Effector memory CD8-positive, alpha-beta T cell (primary cell): Measurements from ENCODE around the gene PPP2R2B.

Source experiments
- ATAC-seq: fragments of 150-1000 bp; cut with Tn5 transposase; replicated peaks from 2 replicates; pipeline ENCODE4 v1.10.0; 2021; ENCODE audit warnings: mild to moderate bottlenecking, moderate library complexity
- DNase-seq, 3 experiments: peaks; one replicate each; pipeline ENCODE4 v3.0.0; 2021
- H3K27ac Mint-ChIP-seq, 2 donors: one replicate each; pipeline ENCODE4 v1.8.0; 2022; ENCODE audit warnings: mild to moderate bottlenecking in 2 of 2, mixed read lengths in 2 of 2, moderate library complexity in 2 of 2
- H3K27me3 Mint-ChIP-seq, 2 donors: one replicate each; pipeline ENCODE4 v1.8.0; 2022; ENCODE audit warnings: mixed read lengths in 2 of 2
- H3K36me3 Mint-ChIP-seq: one replicate; pipeline ENCODE4 v1.8.0; 2022; ENCODE audit warnings: mild to moderate bottlenecking, moderate library complexity, mixed read lengths; ENCODE audit not compliant: insufficient read depth
- H3K4me1 Mint-ChIP-seq, 2 donors: one replicate each; pipeline ENCODE4 v1.8.0; 2022; ENCODE audit warnings: low read depth in 2 of 2, mixed read lengths in 2 of 2
- H3K4me3 Mint-ChIP-seq, 2 donors: one replicate each; pipeline ENCODE4 v1.8.0; 2022; ENCODE audit warnings: mild to moderate bottlenecking in 2 of 2, mixed read lengths in 2 of 2, moderate library complexity in 2 of 2
- H3K9me3 Mint-ChIP-seq, 2 donors: one replicate each; pipeline ENCODE4 v1.8.0; 2022; ENCODE audit warnings: mixed read lengths in 2 of 2

PPP2R2B gene

GRCh38 chr5:146832985-146833732, 45.4 kb downstream of the PPP2R2B start:
- Mint-ChIP-seq H3K9me3 (no peaks in the 10 kb centered on the region), H3K27me3 (no peaks in the 10 kb centered on the region), H3K4me1 (peaks cover 10 to 13% of the 10 kb centered on the region in 2 donors), H3K4me3 (no peak overlapping the region), H3K36me3 (peaks cover 3% of the 10 kb centered on the region), H3K27ac (peak overlapping the region in 1 of 2 donors; percentile 70)
- DNase-seq = no peak
- ATAC-seq = no peak

DNA sequence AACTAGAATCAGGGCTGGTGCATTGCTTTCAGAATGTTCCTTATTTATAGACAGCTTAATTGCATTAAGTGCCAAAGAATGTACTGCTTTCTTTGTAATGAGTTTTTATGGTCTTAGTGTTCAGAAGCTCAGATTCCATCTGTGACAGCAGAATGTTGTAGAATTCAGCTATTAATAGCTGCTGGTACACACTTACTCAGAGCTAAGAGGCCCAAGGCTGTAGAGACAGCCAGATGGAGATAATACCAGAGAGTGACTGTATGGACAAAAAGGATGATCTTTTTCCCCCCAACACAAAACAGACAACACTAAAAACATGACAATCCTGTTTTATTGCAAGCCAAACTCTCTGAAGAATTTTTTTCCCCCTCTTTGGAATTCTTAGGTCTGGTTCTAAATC, 50.2 kb downstream of the PPP2R2B start:
- ATAC-seq = no peak
- peaks cover 2 to 9% of the 10 kb centered on the region in 2 donors for H3K4me1 Mint-ChIP-seq

DNA sequence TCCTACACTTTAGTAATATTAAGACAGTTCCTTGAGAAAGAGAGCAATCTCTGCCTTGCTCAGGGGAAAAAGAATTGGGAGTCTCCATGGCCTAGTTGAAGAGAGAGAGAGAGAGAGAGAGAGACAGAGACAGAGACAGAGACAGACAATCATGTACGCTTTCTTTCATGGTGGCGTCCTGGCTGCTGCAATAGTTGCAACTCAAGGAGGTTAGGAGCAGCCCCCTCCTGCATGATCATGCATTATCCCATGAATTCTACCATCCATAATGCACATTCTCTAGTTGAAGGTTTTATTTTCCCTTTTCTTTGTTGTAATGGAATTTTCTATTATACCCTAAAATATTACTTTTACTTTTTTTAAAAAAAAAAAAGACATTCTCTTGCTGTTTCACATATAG, 50.7 kb downstream of the PPP2R2B start:
- Mint-ChIP-seq H3K4me3 (no peak overlapping the region), H3K36me3 (peaks cover 7% of the 10 kb centered on the region), H3K4me1 (peaks cover 2 to 6% of the 10 kb centered on the region in 2 donors), H3K27ac (no peak overlapping the region), H3K9me3 (no peaks in the 10 kb centered on the region), H3K27me3 (no peaks in the 10 kb centered on the region)
- DNase-seq (no peak), ATAC-seq (no peak)

More for the DNA sequence above, 50.2 kb downstream of the PPP2R2B start:
- Mint-ChIP-seq H3K27ac (no peak overlapping the region), H3K9me3 (no peaks in the 10 kb centered on the region), H3K4me3 (no peak overlapping the region), H3K27me3 (no peaks in the 10 kb centered on the region), H3K36me3 (peaks cover 3% of the 10 kb centered on the region)
- DNase-seq = no peak

DNA sequence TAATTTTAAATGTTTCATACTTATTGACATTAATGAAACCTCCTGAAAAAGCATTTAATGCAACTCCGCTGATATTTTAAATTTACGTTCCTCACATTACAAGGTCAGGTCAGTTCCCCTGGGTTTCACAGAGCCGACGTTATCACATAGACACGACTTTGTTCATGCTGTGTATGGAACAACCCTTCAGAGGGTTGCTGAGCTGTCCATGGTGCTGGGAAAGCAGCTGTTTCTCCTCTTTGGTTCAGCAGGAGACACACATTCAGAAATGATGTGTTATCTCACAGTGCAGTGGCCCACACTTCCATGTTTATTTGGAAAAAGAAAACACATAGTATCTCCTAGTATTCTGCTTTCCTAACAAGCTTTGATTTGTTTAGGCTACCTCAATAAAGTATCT, 53.5 kb downstream of the PPP2R2B start:
- peaks cover 4% of the 10 kb centered on the region for H3K36me3 Mint-ChIP-seq
- DNase-seq (peak in 1 of 3 experiments; percentile 4), ATAC-seq (no peak)
- no peaks in the 10 kb centered on the region for H3K27me3 Mint-ChIP-seq
- peaks cover 2 to 12% of the 10 kb centered on the region in 2 donors for H3K4me1 Mint-ChIP-seq
- no peaks in the 10 kb centered on the region for H3K9me3 Mint-ChIP-seq
- no peak overlapping the region for H3K27ac Mint-ChIP-seq
- H3K4me3 Mint-ChIP-seq = no peak overlapping the region

GRCh38 chr5:146821732-146822131, 56.8 kb downstream of the PPP2R2B start:
- Mint-ChIP-seq H3K9me3 (no peaks in the 10 kb centered on the region), H3K27me3 (no peaks in the 10 kb centered on the region), H3K36me3 (peaks cover 8% of the 10 kb centered on the region), H3K4me3 (no peak overlapping the region), H3K27ac (no peak overlapping the region), H3K4me1 (peaks cover 5 to 17% of the 10 kb centered on the region in 2 donors)
- ATAC-seq (no peak), DNase-seq (no peak)

DNA sequence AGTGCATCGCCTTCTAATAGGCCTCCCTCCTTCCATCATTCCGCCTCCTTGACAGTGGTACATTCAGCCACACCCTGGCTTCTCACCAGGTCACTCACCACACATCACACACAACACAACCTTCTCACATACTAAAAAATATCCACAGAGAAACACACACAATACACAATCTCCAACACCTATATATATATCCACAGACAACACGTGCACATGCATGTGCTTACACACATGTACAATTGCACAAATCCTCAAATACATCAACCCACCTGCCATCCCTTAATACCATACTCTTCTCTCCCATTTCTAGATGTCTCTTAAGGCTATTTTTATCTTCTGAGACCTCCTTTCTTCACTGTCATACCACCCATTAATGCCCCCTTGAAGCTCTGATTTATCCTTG, 57.6 kb downstream of the PPP2R2B start:
- Mint-ChIP-seq H3K27me3 (no peaks in the 10 kb centered on the region), H3K4me1 (peaks cover 7 to 21% of the 10 kb centered on the region in 2 donors), H3K4me3 (no peak overlapping the region), H3K9me3 (no peaks in the 10 kb centered on the region), H3K36me3 (peaks cover 8% of the 10 kb centered on the region), H3K27ac (no peak overlapping the region)
- no peak for DNase-seq
- ATAC-seq = no peak

DNA sequence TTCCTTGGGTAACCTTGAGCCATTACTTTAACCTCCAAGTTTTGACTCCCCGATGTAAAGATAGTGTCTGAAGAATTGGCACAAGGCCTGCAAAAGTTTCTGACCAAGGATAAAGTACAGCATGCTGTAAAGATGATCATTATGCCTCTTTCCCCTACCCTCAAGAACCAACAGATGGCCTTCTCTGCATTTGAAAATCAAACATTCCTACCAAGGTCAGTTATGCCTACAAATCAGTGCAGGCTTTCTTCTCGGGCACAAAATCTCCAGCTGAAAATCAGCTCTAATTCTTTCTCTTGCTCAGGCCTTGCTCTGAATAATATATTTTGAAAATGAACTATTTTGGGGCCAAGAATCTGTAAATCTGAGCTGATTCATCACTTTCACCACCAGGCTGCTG, 59.7 kb downstream of the PPP2R2B start:
- Mint-ChIP-seq H3K9me3 (no peaks in the 10 kb centered on the region), H3K4me3 (no peak overlapping the region), H3K27ac (no peak overlapping the region), H3K36me3 (peaks cover 8% of the 10 kb centered on the region), H3K27me3 (no peaks in the 10 kb centered on the region), H3K4me1 (peaks cover 23 to 40% of the 10 kb centered on the region in 2 donors)
- ATAC-seq (no peak), DNase-seq (no peak)

GRCh38 chr5:146817973-146818372, 60.6 kb downstream of the PPP2R2B start:
- H3K9me3 Mint-ChIP-seq = no peaks in the 10 kb centered on the region
- H3K27ac Mint-ChIP-seq = peak overlapping the region in 1 of 2 donors; percentile 42
- H3K4me1 Mint-ChIP-seq = peaks cover 27 to 46% of the 10 kb centered on the region in 2 donors
- no peak for DNase-seq
- ATAC-seq = no peak
- no peak overlapping the region for H3K4me3 Mint-ChIP-seq
- H3K36me3 Mint-ChIP-seq = peaks cover 5% of the 10 kb centered on the region
- no peaks in the 10 kb centered on the region for H3K27me3 Mint-ChIP-seq

- H3K27me3 Mint-ChIP-seq = no peaks in the 10 kb centered on the region
- no peak overlapping the region for H3K27ac Mint-ChIP-seq
- H3K4me3 Mint-ChIP-seq = no peak overlapping the region
- ATAC-seq = no peak
- H3K36me3 Mint-ChIP-seq = peaks cover 4% of the 10 kb centered on the region
- DNase-seq = no peak
- H3K9me3 Mint-ChIP-seq = no peaks in the 10 kb centered on the region
- peaks cover 27 to 43% of the 10 kb centered on the region in 2 donors for H3K4me1 Mint-ChIP-seq
These were observed 61.7 kb downstream of the PPP2R2B start for GRCh38 chr5:146816775-146817387.

DNA sequence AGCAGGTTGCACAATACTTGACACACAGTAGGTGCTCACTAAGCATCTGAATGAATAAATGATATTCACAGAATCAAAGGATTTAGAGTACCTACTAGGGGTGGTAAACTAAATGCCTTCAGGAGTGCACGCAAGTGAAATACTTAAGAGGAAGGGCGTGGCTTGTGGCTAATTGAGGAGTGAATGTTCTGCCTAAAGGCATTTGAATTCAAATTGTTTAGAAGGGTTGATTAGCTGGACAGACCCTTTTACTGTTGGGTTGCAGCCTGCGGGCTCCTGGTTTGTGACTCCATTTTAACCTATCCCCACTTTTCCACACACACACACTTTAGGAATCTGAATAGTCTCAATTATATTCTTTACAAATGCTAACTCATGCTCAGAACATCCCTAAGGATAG, 63.1 kb downstream of the PPP2R2B start:
- H3K9me3 Mint-ChIP-seq = no peaks in the 10 kb centered on the region
- DNase-seq (no peak), ATAC-seq (peak; percentile 22)
- peak overlapping the region; percentile 14 to 49 for H3K4me3 Mint-ChIP-seq
- H3K27me3 Mint-ChIP-seq = no peaks in the 10 kb centered on the region
- H3K27ac Mint-ChIP-seq = peak overlapping the region in 1 of 2 donors; percentile 81
- peaks cover 27 to 49% of the 10 kb centered on the region in 2 donors for H3K4me1 Mint-ChIP-seq
- peaks cover 9% of the 10 kb centered on the region for H3K36me3 Mint-ChIP-seq

DNA sequence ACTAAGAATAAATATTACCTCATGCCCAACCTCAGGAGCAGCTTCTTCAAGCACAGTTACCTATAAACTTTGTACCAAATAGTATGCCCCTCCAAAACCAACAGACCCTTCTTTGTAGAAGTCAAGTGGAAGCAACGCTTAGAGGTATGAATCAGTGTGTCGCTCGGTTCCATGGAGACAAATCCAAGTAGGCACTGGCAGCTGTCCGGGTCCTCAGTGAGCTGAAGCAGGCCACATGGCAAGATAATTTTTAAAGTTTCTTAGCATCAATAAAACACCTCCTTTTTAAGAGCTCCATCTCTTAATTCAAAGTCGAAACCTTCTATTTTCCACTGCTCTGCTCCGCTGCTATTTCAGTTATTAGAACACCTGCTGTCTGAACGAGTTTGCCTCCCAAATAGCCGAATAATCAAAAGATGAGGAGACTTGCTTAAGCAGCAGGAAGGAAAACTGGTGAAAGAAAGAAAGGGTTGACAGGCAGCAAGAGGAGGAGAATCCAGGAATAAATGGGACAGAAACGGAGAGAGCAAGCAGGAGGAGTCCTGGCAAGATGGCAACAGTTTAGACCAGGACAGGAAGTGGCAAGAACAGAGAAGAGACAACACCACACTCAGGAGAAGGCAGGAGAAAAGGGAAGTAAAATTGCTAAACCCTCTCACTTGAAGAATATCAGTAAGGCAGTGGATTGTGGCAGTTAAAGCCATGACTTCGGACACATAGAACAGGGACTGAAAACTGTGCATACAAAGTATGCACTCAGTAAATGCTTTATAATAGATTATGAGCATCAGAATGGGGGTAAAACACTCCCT, 65.0 kb downstream of the PPP2R2B start:
- ATAC-seq = no peak
- DNase-seq = no peak
- Mint-ChIP-seq H3K27ac (peak overlapping the region; percentile 2 to 5), H3K4me3 (peak overlapping the region; percentile 17 to 18), H3K4me1 (peaks cover 31 to 55% of the 10 kb centered on the region in 2 donors), H3K36me3 (peaks cover 9% of the 10 kb centered on the region), H3K27me3 (no peaks in the 10 kb centered on the region), H3K9me3 (no peaks in the 10 kb centered on the region)

DNA sequence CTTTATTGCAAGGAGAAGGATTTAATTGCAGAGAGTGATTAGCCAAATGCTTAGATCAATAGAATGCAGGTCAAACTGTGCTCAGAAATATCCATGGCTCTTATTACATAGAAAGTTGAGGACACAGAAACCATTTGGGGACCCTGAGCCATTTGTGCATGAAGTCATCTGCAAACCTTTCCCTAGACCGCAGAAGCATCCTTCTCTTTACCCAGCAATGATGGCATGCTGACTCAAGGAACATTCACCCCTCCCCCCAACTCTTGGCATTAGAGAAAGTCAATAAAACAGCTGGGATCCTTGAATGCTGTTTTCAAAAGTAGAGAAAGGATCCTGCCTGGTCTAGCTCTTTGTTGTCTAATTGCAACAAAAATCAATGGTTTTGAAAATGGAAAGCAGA, 73.5 kb downstream of the PPP2R2B start:
- Mint-ChIP-seq H3K4me1 (peaks cover 15 to 34% of the 10 kb centered on the region in 2 donors), H3K27me3 (no peaks in the 10 kb centered on the region), H3K4me3 (no peak overlapping the region), H3K36me3 (no peaks in the 10 kb centered on the region), H3K9me3 (no peaks in the 10 kb centered on the region), H3K27ac (no peak overlapping the region)
- DNase-seq (no peak), ATAC-seq (no peak)

DNA sequence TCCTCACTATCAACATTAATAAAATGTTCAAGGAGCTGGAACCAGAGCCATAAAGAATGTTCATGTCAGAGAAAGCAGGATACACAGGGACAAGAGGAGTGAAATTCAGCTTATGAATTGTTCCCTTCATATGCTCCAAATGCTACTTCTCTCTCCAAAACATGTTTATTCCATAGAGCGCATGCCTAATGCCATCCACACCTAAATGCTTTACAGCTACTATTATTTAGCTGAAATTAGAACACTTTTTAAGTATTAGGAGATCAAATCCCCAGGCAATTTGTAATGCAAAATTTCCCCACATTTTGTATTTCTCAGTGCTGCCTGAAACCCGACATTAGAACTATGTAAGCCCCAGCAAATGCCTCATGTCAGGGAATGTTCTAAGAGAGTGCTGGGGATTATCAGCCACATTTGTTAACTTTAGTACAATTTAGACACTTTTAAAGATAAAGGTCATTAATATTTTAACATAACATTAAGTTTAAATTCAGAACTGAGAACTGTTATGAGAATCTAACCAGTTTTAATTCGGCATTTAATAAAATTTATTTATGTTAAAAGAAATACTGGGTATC, 75.5 kb downstream of the PPP2R2B start:
- DNase-seq = no peak
- no peaks in the 10 kb centered on the region for H3K36me3 Mint-ChIP-seq

More for the DNA sequence above, 75.5 kb downstream of the PPP2R2B start:
- no peak overlapping the region for H3K4me3 Mint-ChIP-seq
- H3K27ac Mint-ChIP-seq = no peak overlapping the region
- peaks cover 24 to 43% of the 10 kb centered on the region in 2 donors for H3K4me1 Mint-ChIP-seq
- no peak for ATAC-seq
- H3K9me3 Mint-ChIP-seq = no peaks in the 10 kb centered on the region
- no peaks in the 10 kb centered on the region for H3K27me3 Mint-ChIP-seq
